RWPE1 (cell line): ENCODE data around the gene AGTPBP1.

Experiments used
- CTCF ChIA-PET: fragments of 350-600 bp; sonication (Branson Sonifier 250); formaldehyde crosslinking; extraction: SDS; loops from one replicate; lab custom pipeline; 2021; lab: Yijun Ruan, JAX
- POLR2A ChIA-PET: fragments of 400-600 bp; formaldehyde crosslinking; extraction: SDS; loops from one replicate; lab custom pipeline; 2020; ENCODE audit warnings: antibody characterized with exemption; ENCODE audit not compliant: low non-redundant PET; lab: Yijun Ruan, JAX
- DNase-seq: peaks from one replicate; pipeline ENCODE4 v3.0.0; 2012; ENCODE audit warnings: low spot score
- H3K27ac ChIP-seq: fragments of 450-650 bp; 2 replicates; pipeline ENCODE4 v1.5.1; 2017
- CTCF ChIP-seq: fragments of 450-650 bp; conservative IDR thresholded peaks from 2 replicates; pipeline ENCODE4 v1.5.1; 2017; ENCODE audit warnings: low read depth, mild to moderate bottlenecking

AGTPBP1 gene

DNA sequence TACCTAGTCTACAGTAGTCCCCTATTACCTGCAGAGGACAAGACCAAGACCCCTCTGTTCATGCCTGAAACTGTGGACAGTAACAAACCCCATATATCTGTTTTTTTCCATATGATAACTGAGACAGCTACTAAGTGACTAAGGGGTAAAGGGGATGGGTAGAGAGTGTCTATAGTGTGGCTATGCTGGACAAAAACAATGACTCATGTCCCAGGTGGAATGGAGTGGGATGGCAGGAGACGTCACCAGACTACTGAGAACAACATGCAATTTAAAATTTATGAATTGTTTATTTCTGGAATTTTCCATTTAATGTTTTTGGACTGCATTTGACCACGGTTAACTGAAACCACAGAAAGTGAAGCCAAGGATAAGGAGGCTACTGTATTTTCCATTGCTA, 171.8 kb downstream of the AGTPBP1 start:
- CTCF ChIA-PET: interaction anchor here (0.6 kb wide), 1 partner anchor 67 kb away, joined by 3 read pairs; no protein-coding TSS in a partner anchor
- TF ChIP-seq CTCF: no peak
- peak; percentile 50 for DNase-seq
- no peak overlapping the region for H3K27ac ChIP-seq
- POLR2A ChIA-PET: no interaction called here

- no peak for DNase-seq
- no peak for TF ChIP-seq CTCF
- ChIA-PET CTCF (no interaction called here), POLR2A (no interaction called here)
- H3K27ac ChIP-seq: no peak overlapping the region
These were observed 182.2 kb downstream of the AGTPBP1 start for GRCh38 chr9:85559526-85559925.

GRCh38 chr9:85554349-85554748, 187.4 kb downstream of the AGTPBP1 start:
- ChIA-PET CTCF (no interaction called here), POLR2A (no interaction called here)
- no peak overlapping the region for H3K27ac ChIP-seq
- TF ChIP-seq CTCF: no peak
- DNase-seq: no peak

- no peak overlapping the region for H3K27ac ChIP-seq
- no peak for DNase-seq
- no peak for TF ChIP-seq CTCF
- ChIA-PET CTCF (no interaction called here), POLR2A (no interaction called here)
These were observed 188.3 kb downstream of the AGTPBP1 start for GRCh38 chr9:85553475-85553874.

- ChIA-PET CTCF (interaction anchor here (0.7 kb wide), 1 partner anchor 178 kb away, joined by 3 read pairs; no protein-coding TSS in a partner anchor), POLR2A (no interaction called here)
- H3K27ac ChIP-seq: no peak overlapping the region
- DNase-seq: no peak
- TF ChIP-seq CTCF: no peak
These were observed 194.2 kb downstream of the AGTPBP1 start for GRCh38 chr9:85547599-85547998.

DNA sequence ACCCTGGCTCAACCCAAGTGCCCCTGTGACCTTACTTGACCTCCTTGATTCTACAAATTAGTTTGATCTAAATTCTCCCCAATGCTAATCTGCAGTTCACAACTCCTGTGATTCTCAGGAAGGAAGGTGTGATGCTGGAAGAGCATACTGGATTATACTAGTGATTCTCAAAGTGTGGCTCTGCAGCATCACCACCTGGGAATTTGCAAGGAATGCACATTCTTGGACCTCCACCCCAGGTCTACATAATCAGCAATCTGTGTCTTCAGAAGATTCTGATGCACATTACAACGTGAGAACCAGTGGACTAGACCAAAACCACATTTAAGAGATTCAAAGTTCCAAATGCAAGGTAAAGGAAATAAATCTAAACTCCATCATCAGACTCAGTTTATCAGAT, 198.6 kb downstream of the AGTPBP1 start:
- TF ChIP-seq CTCF: no peak
- no peak for DNase-seq
- H3K27ac ChIP-seq: no peak overlapping the region
- ChIA-PET POLR2A (no interaction called here), CTCF (no interaction called here)
